Bone marrow (tissue), 2 donors: ENCODE results near the gene RPEL1.
A peak's percentile ranks its signal among the peaks of the same experiment; 100 is the strongest.
"Not testable (repeated sequence)": the region's sequence is repeated elsewhere in the genome, so short reads cannot be mapped to it uniquely, and the experiment has no call there.

Experiments
- DNase-seq, 2 donors: peaks; one replicate each; lab custom pipeline; 2025; lab: John Stamatoyannopoulos, UW

Gene RPEL1

DNA sequence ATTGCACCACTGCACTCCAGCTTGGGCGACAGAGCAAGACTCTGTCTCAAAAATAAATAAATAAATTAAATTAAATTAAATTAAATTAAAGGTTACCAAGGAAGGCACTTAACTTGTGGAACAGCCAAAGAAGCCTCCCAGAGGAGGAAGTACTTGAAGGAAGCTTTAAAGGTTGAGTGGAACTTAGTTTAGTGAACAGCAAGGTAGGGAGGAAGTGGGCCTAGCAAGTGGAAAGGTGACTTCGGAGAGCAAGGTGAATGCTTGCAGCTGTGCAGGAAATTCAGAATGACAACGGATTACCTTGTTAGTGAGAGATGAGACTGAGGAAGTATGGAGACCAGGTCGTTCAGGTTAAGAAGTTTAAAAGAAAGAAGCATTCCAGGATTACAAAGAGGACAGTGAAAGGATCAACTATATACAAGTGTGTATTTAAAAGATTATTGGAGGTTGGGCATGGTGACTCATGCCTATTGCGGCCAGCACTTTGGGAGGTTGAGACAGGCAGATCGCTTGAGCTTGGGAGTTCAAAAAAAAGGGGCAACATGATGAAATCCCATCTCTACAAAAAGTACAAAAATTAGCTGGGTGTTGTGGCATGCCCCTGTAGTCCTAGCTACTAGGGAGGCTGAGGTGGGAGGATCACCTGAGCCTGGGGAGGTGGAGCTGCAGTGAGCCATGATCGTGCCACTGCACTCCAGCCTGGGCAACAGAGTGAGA, 12.8 kb upstream of the RPEL1 start:
- no peak for DNase-seq

- DNase-seq: no peak
Observed at GRCh38 chr10:103235775-103236174, 9.9 kb upstream of the RPEL1 start.

- DNase-seq: no peak
Observed at GRCh38 chr10:103238506-103239252, 7.0 kb upstream of the RPEL1 start.

- DNase-seq: peak; percentile 32 to 57
Observed at GRCh38 chr10:103241262-103242011, 4.2 kb upstream of the RPEL1 start.

DNA sequence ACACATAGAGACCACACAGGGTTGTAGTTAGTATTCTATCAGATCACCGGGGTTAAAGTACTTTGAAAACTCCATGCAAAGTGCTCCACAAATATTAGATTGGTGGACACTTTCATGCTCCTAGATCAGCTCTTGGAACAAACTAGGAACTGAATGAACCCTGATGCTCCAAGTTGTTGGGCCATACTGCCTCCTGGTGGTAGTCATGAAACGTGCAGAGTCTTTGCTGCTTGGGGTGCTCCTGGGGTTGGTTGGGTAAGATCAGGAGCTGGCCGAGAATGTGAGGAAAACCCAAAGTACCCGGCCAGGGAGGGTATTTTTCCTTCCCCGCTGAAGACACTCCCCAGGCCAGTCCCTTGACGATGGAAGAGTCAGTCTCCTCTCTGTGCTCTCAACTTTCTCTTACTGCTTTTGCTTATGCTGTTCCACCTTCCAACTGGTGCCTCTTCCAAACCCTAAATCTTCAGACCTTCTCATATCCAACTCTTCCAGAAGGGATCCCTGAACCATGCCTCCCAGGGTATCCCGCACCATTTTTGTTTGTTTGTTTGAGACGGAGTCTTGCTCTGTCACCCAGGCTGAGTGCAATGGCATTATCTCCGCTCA, 918 bp upstream of the RPEL1 start:
- peak; percentile 27 to 66 for DNase-seq

DNA sequence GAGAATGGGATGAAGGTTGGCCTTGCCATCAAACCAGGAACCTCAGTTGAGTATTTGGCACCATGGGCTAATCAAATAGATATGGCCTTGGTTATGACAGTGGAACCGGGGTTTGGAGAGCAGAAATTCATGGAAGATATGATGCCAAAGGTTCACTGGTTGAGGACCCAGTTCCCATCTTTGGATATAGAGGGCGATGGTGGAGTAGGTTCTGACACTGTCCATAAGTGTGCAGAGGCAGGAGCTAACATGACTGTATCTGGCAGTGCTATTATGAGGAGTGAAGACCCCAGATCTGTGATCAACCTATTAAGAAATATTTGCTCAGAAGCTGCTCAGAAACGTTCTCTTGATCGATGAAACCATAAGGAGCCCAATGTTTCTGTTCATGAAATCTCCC, 637 bp downstream of the RPEL1 start:
- no peak for DNase-seq

DNA sequence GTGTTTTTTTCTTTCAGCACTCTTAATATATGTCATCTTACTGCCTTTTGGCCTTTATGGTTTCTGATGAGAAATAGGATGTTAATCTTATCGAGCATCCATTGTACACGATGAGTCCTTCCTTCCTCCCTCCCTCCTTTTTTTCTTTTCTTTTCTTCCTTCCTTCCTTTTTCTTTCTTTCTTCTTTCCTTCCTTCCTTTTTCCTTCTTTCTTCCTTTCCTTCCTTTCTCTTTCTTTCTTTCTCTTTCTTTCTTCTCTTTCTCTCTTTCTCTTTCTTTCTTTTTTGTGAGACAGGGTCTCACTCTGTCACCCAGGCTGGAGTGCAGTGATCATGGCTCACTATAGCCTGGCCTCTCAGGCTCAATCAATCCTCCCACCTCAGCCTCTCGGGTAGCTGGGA, 8.4 kb downstream of the RPEL1 start:
- DNase-seq: no peak

- DNase-seq: no peak
Observed at GRCh38 chr10:103254538-103255325, 9.0 kb downstream of the RPEL1 start.

GRCh38 chr10:103256613-103257012, 10.9 kb downstream of the RPEL1 start:
- DNase-seq: no peak

- DNase-seq: no peak
Observed at GRCh38 chr10:103257812-103258211, 12.1 kb downstream of the RPEL1 start.

DNA sequence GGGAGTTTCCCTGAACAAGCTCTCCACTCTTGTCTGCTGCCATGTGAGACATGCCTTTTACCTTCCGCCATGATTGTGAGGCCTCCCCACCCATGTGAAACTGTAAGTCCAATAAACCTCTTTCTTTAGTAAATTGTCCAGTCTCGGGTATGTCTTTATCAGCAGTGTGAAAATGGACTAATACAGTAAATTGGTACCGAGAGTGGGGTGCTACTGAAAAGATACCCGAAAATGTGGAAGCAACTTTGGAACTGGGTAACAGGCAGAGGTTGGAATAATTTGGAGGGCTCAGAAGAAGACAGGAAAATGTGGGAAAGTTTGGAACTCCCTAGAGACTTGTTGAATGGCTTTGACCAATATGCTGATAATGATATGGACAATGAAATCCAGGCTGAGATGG, 13.2 kb downstream of the RPEL1 start:
- not testable (repeated sequence) for DNase-seq

- no peak for DNase-seq
Observed at GRCh38 chr10:103259989-103260388, 14.3 kb downstream of the RPEL1 start.

- no peak for DNase-seq
Observed at GRCh38 chr10:103262229-103262628, 16.5 kb downstream of the RPEL1 start.

DNA sequence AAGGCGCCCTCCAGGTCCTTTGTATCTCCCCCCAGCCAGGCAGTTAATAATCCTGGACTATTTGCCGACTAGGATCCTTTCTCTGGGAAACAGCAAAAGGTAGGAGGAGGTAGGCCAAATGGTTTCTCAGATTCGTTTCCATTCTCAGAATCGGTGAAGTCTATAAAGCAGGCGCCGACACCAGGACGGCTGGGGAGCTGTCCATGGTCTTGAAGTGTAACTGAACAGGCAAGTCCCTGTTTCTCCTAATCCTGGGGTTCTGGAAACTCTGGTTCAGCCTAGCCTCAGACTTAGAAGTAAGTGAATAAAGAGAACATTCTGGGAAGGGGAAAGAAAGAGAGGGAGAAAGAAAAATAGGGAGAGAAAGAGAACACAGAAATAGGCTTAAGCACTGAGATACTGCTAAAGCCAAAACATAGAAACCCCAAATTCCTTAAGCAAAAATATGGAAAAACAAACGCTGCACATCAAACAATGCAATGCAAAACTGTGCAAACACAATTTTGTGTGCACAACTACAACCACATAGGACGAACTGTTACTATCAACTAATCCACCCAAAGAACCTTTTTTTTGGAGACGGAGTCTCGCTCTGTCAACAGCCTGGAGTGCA, 20.1 kb downstream of the RPEL1 start:
- DNase-seq: peak in 1 of 2 donors; percentile 3

- no peak for DNase-seq
Observed at GRCh38 chr10:103273041-103273441, 27.4 kb downstream of the RPEL1 start.

GRCh38 chr10:103276251-103276895, 30.7 kb downstream of the RPEL1 start:
- no peak for DNase-seq

DNA sequence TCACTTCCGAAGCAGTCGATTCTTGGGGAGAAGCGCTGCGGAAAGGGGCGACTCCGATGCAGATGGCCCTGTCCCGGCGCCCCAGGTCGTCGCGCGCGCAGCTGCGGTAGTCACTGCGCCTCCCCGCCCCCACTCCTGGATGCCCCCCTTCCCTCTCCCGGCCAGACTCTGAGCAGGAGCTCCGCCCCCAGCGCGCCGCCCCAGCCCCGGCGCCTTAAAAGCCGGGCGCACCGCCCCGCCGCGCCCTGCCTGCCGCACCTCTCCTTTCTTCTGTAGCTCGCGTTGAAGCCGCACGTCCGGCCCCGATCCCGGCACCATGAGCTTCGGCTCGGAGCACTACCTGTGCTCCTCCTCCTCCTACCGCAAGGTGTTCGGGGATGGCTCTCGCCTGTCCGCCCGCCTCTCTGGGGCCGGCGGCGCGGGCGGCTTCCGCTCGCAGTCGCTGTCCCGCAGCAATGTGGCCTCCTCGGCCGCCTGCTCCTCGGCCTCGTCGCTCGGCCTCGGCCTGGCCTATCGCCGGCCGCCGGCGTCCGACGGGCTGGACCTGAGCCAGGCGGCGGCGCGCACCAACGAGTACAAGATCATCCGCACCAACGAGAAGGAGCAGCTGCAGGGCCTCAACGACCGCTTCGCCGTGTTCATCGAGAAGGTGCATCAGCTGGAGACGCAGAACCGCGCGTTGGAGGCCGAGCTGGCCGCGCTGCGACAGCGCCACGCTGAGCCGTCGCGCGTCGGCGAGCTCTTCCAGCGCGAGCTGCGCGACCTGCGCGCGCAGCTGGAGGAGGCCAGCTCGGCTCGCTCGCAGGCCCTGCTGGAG, 31.4 kb downstream of the RPEL1 start, which contains the start of gene INA:
TSS of gene INA (plus strand) at position 243 of the 817 bp plus-strand sequence. CDS start at position 317, 74 bp downstream.
- no peak for DNase-seq

GRCh38 chr10:103277713-103278536, 32.2 kb downstream of the RPEL1 start:
- DNase-seq: no peak

DNA sequence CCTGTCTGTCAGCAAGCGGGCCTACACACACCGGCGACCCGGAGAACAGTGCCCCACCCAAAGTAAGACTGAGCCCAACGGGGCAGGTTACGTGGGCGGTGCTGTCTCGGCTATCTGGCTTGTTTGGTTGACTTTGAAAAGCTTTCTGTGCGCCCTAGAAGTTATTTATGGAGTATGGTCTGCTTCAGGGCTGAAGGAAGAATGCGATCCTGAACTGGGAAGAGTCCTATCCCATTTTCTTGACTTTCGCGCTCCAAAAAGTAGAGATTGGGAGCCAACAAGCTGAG, 32.8 kb downstream of the RPEL1 start:
- no peak for DNase-seq
